ENCODE results near the gene OR2T35. TPM values are rescaled to one million over a fixed set of nuclear protein-coding genes. Genes with fewer than 3 reads are reported as not detected.

Gene OR2T35
- total RNA-seq, 2 experiments from 2014 or later, result not detected

DNA sequence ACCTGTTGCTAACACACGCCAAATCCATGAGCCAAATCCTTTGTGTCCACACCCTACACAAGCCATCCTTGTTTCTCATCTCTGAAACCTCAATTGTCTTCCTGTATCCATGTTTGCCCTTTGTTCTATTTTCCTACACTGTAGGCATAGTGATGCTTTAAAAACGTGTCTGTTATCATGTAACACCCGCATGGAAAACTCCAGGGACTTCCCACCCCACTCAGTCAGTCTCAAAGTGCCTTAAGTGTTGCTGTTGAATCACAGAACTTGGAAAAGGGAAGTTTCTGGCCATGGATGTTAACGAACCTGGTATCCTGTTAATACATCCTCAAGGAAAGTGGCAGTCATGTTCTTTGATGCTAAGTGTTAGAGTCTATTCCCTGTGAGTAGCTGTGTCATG is 19.9 kb downstream of the OR2T35 start:
- intact Hi-C loops (cut with micrococcal nuclease; ENCODE audit: unreplicated experiment), result no loop called here
- H3K4me1 ChIP-seq (ENCODE audit: insufficient read depth, low read length, poor library complexity, severe bottlenecking), result no peaks in the 10 kb centered on the region
- DNase-seq (ENCODE audit: low spot score), result no peak
- H3K9me3 ChIP-seq (ENCODE audit: low read length), result no peaks in the 10 kb centered on the region
- H3K4me2 ChIP-seq (ENCODE audit: low read length), result no peak overlapping the region
- ChIA-PET POLR2A (interaction anchor here (1.8 kb wide), 1 partner anchor 180 kb away, joined by 8 read pairs; no protein-coding TSS in a partner anchor), CTCF (ENCODE audit: unreplicated experiment) (interaction anchor here (3.6 kb wide), 1 partner anchor 181 kb away, joined by 15 read pairs; no protein-coding TSS in a partner anchor)
- H3K4me3 ChIP-seq (ENCODE audit: low read depth, low read length, poor library complexity, severe bottlenecking), result no peak overlapping the region
- H3K9me2 ChIP-seq (ENCODE audit: insufficient read depth, low read length), result no peaks in the 10 kb centered on the region
- no peak overlapping the region for H2AFZ ChIP-seq (ENCODE audit: low read length)
- no peaks in the 10 kb centered on the region for H4K20me1 ChIP-seq (ENCODE audit: insufficient read depth, low read length)
- H3K79me2 ChIP-seq (ENCODE audit: insufficient read depth, low read depth, low read length), result no peaks in the 10 kb centered on the region
- H3K27ac ChIP-seq (ENCODE audit: low read depth, low read length, poor library complexity, severe bottlenecking), result no peak overlapping the region
- no peaks in the 10 kb centered on the region for H3K36me3 ChIP-seq (ENCODE audit: insufficient read depth, low read length)
- TF ChIP-seq EZH2phosphoT487 (IDR thresholded peaks at IDR 0.05; ENCODE audit: borderline replicate concordance, low read depth, low read length), result no peak
- TF ChIP-seq, protein P1, sequence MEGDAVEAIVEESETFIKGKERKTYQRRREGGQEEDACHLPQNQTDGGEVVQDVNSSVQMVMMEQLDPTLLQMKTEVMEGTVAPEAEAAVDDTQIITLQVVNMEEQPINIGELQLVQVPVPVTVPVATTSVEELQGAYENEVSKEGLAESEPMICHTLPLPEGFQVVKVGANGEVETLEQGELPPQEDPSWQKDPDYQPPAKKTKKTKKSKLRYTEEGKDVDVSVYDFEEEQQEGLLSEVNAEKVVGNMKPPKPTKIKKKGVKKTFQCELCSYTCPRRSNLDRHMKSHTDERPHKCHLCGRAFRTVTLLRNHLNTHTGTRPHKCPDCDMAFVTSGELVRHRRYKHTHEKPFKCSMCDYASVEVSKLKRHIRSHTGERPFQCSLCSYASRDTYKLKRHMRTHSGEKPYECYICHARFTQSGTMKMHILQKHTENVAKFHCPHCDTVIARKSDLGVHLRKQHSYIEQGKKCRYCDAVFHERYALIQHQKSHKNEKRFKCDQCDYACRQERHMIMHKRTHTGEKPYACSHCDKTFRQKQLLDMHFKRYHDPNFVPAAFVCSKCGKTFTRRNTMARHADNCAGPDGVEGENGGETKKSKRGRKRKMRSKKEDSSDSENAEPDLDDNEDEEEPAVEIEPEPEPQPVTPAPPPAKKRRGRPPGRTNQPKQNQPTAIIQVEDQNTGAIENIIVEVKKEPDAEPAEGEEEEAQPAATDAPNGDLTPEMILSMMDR (conservative IDR thresholded peaks at IDR 0.05; ENCODE audit: low read length), result no peak
- no TSS peak for BruUV-seq (replicated peaks)

DNA sequence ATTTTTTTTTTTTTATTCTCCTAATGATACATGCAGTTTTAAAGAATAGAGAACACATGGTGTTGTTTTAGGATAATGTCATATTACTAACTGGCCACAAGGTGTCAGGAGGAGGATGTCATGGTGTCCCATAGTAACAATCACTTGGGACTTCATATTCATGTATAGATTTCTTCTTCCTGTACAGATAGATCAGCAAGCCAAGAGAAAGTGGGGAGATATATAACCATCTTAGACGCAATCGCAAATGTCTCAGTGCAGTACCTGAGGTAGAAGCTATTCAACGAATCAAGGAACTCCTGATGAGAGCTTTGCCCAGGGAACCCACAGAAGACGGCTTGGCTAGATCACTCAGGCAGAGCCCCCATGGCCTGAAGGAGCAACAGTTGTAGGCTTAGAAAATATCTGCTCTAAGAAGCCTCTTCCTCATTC is 22.5 kb downstream of the OR2T35 start:
- BruUV-seq (replicated peaks), result no TSS peak
- Histone ChIP-seq H3K9me3 (ENCODE audit: low read length) (no peaks in the 10 kb centered on the region), H3K4me1 (ENCODE audit: insufficient read depth, low read length, poor library complexity, severe bottlenecking) (no peaks in the 10 kb centered on the region), H4K20me1 (ENCODE audit: insufficient read depth, low read length) (no peaks in the 10 kb centered on the region), H3K79me2 (ENCODE audit: insufficient read depth, low read depth, low read length) (no peaks in the 10 kb centered on the region), H2AFZ (ENCODE audit: low read length) (no peak overlapping the region), H3K36me3 (ENCODE audit: insufficient read depth, low read length) (no peaks in the 10 kb centered on the region), H3K9me2 (ENCODE audit: insufficient read depth, low read length) (no peaks in the 10 kb centered on the region), H3K4me2 (ENCODE audit: low read length) (no peak overlapping the region), H3K27ac (ENCODE audit: low read depth, low read length, poor library complexity, severe bottlenecking) (no peak overlapping the region), H3K4me3 (ENCODE audit: low read depth, low read length, poor library complexity, severe bottlenecking) (no peak overlapping the region)
- CTCF ChIA-PET (ENCODE audit: unreplicated experiment), result interaction anchor here (3.6 kb wide), 1 partner anchor 183 kb away, joined by 15 read pairs; no protein-coding TSS in a partner anchor
- POLR2A ChIA-PET, result interaction anchor here (0.6 to 3.0 kb wide), 2 partner anchors 47 to 183 kb away, joined by 5 to 16 read pairs; no protein-coding TSS in a partner anchor
- DNase-seq (ENCODE audit: low spot score), result peak; percentile 62
- TF ChIP-seq, protein P1 (conservative IDR thresholded peaks at IDR 0.05; ENCODE audit: low read length), result peak; percentile 83
- TF ChIP-seq EZH2phosphoT487 (IDR thresholded peaks at IDR 0.05; ENCODE audit: borderline replicate concordance, low read depth, low read length), result no peak
- intact Hi-C loops (cut with micrococcal nuclease; ENCODE audit: unreplicated experiment), result loop anchor here (1.0 to 5.0 kb wide), 3 partner anchors 65 to 216 kb away; partner anchors contain the start of gene ZNF672

DNA sequence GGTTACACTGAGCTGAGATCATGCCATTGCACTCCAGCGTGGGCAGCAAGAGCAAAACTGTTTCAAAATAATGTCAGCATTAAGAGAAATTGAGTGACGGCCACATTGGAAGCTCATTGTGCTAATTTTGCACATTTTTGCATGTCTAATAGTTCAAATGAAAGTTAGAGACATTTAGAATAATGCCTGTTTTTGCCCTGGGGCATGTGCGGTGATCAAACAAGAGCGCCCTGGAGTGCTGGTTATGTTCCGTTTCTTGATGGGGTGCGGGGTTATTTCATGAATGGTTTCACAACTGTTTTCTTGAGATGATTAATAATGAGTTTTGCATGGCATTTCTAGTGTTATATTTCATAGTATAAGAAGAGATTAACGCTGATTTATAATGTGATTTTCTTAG is 23.3 kb downstream of the OR2T35 start:
- CTCF ChIA-PET (ENCODE audit: unreplicated experiment), result no interaction called here
- intact Hi-C loops (cut with micrococcal nuclease; ENCODE audit: unreplicated experiment), result loop anchor here (1.0 to 5.0 kb wide), 2 partner anchors 66 to 186 kb away; no protein-coding TSS in a partner anchor
- no TSS peak for BruUV-seq (replicated peaks)

More for the DNA sequence above, 23.3 kb downstream of the OR2T35 start:
- Histone ChIP-seq H3K36me3 (ENCODE audit: insufficient read depth, low read length) (no peaks in the 10 kb centered on the region), H3K4me3 (ENCODE audit: low read depth, low read length, poor library complexity, severe bottlenecking) (no peak overlapping the region), H2AFZ (ENCODE audit: low read length) (no peak overlapping the region), H3K4me2 (ENCODE audit: low read length) (no peak overlapping the region), H4K20me1 (ENCODE audit: insufficient read depth, low read length) (no peaks in the 10 kb centered on the region), H3K9me3 (ENCODE audit: low read length) (no peaks in the 10 kb centered on the region), H3K4me1 (ENCODE audit: insufficient read depth, low read length, poor library complexity, severe bottlenecking) (no peaks in the 10 kb centered on the region), H3K9me2 (ENCODE audit: insufficient read depth, low read length) (no peaks in the 10 kb centered on the region), H3K27ac (ENCODE audit: low read depth, low read length, poor library complexity, severe bottlenecking) (no peak overlapping the region), H3K79me2 (ENCODE audit: insufficient read depth, low read depth, low read length) (no peaks in the 10 kb centered on the region)
- DNase-seq (ENCODE audit: low spot score), result no peak
- POLR2A ChIA-PET, result interaction anchor here (0.8 to 3.0 kb wide), 3 partner anchors 10 to 192 kb away, joined by 3 to 16 read pairs (median 3); no protein-coding TSS in a partner anchor
- no peak for TF ChIP-seq EZH2phosphoT487 (IDR thresholded peaks at IDR 0.05; ENCODE audit: borderline replicate concordance, low read depth, low read length)
- TF ChIP-seq, protein P1 (conservative IDR thresholded peaks at IDR 0.05; ENCODE audit: low read length), result no peak

All from OCI-LY7 (cell line).